GM21825 (cell line): ENCODE data around the gene FOXN4.
"Not testable (repeated sequence)": the region's sequence is repeated elsewhere in the genome, so short reads cannot be mapped to it uniquely, and the experiment has no call there.

Experiments used
- ATAC-seq: cut with Tn5 transposase; IDR thresholded peaks from one replicate; pipeline ENCODE4 v1.9.1; 2021; ENCODE audit warnings: mild to moderate bottlenecking, moderate library complexity; ENCODE audit not compliant: unreplicated experiment

FOXN4 gene

GRCh38 chr12:109308534-109309380 is at the start of gene FOXN4:
Gene FOXN4 (minus strand): TSS chr12:109309284. CDS start chr12:109308321, 963 bp downstream.
- no peak for ATAC-seq

DNA sequence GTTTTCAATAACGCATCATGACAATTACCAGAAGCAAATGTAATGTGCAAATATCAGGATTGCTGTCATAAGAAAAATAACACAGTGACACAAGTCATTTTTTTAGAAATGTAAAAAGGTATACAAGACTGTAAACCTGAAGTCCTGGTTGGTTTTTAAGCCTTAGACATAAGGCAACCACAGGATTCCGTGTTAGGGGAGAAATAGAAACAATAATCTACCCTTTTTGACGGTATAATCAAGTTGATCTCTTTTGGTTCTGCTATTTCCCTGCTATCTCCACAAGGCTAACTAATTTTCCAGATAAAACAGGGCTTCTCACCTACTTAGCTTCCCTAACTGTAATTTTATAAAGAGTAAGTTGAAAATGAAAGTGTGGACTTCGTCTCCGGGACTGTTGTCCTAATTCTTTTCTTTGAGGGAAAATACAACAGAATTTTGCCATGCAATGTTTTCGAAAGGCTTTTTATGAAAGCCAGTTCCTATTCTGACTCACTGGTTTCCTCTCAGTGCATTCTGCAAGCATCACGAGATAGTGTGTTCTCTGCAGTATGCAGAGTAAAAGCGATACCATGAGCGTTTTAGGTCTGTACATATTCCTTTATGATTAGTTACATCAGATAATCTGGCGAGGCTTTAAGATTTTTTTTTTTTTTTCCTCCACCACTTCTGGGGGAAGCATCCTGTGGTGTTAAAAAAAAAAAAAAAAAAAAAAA is 49.2 kb upstream of the FOXN4 start:
- ATAC-seq, result peak; percentile 79

DNA sequence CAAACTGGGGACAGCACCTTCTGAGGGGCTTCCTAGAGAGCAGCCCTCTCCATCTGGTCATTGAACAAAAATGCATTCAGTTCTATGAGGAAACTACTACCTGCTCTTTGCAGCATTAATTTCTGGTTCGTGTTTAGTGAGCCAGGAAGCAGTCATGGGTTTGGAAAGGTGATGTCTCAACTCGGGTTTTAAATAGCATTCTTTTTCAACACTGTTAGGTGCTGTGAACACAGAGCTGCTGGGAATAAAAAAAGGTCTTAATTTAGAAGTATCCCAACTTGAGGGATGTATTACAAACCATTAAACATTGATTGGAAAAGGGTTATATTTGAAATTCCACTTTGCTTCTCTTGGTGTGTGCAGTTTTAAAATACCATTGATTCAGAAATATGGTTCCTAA is 47.9 kb upstream of the FOXN4 start:
- ATAC-seq, result no peak

DNA sequence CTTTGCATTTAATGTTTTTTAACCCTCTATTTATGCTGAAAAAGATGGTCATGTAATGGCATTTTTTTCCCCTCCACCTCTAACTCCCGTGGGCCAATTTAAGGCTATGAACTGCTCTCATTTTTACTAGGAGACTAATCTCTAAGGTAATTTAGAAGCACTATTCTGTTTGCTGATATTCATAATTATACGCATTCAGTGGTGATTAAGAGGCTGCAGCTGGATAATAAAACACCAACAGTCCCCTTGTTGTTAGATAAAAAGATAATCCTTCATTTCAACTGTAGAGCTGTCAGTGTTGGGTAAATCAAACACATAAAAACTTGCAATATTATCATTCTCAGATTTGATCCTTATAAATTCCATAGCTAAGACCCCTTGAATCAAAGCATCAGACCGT is 47.5 kb upstream of the FOXN4 start:
- ATAC-seq, result no peak

- no peak for ATAC-seq
These were observed 43.1 kb upstream of the FOXN4 start for GRCh38 chr12:109352184-109352583.

- no peak for ATAC-seq
These were observed 38.5 kb upstream of the FOXN4 start, which contains the start of gene MYO1H for GRCh38 chr12:109347589-109347988. Gene MYO1H (plus strand): TSS chr12:109347900. CDS start chr12:109347961, 61 bp downstream.

GRCh38 chr12:109346920-109347319 is 37.8 kb upstream of the FOXN4 start:
- ATAC-seq, result no peak

DNA sequence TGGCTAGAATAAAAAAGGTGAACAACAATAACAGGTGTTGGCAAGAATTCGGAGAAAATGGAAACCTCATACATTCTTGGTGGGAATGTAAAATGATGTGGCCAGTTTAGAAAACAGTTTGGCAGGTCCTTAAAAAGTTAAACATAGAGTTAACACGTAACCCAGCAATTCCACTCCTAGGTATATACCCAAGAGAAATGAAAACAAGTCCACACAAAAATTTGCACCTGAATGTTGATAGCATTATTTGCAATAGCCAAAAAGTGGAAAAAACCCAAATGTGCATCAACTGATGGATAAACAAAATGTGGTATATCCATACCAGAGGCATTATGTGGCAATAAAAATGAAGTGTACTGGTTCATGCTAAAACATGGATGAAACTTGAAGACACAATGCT is 36.3 kb upstream of the FOXN4 start:
- no peak for ATAC-seq

- ATAC-seq, result no peak
These were observed 34.6 kb upstream of the FOXN4 start for GRCh38 chr12:109343677-109344076.

- no peak for ATAC-seq
These were observed 27.5 kb upstream of the FOXN4 start for GRCh38 chr12:109336593-109336992.

DNA sequence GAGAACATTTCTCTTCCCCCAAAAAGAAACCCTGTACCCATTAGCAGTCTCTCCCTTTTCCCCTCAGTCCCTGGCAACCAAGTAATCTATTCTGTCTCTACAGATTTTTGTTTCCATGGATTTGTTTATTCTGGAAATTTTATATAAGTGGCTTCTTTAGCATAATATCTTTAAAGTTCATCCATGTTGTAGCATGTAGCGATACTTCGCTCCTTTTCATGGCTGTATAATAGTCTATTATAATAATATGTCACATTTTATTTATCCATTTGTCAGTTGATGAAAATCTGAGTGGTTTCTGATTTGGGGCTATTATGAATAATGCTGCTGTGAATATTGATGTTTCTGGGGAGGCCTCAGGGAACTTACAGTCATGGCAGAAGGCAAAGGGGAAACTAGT is 25.8 kb upstream of the FOXN4 start:
- ATAC-seq, result no peak

DNA sequence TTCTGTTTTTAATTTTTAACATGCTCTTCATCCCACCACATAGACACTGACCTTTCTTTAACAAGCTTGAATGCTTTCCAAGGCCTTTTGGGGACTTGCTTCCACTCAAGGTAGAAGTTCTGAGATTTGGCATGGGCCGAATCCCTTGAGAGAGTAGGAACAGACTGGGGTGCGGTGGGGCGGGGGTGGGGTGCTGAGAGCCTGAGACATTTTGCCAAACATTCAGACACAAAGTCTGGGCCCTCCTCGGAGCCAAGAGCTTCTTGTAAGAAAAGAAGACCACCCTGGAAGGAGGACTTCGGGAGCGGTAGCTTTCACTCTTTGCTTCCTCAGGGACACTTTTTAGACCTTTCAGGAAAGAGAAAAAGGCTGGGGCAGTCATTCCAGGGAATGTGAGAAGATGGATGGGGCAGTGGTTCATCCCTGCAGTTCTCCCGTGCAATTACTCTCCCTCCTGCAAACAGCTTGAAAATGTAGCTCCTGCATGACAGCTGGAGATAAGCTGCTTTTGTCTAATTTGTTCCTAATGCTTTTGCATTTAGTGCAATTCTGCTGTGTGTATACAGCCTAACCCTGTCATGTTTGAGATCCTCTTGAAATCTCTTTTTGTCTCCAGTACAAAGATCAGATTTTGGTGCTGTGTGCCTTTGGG is 22.3 kb upstream of the FOXN4 start:
- ATAC-seq, result no peak

DNA sequence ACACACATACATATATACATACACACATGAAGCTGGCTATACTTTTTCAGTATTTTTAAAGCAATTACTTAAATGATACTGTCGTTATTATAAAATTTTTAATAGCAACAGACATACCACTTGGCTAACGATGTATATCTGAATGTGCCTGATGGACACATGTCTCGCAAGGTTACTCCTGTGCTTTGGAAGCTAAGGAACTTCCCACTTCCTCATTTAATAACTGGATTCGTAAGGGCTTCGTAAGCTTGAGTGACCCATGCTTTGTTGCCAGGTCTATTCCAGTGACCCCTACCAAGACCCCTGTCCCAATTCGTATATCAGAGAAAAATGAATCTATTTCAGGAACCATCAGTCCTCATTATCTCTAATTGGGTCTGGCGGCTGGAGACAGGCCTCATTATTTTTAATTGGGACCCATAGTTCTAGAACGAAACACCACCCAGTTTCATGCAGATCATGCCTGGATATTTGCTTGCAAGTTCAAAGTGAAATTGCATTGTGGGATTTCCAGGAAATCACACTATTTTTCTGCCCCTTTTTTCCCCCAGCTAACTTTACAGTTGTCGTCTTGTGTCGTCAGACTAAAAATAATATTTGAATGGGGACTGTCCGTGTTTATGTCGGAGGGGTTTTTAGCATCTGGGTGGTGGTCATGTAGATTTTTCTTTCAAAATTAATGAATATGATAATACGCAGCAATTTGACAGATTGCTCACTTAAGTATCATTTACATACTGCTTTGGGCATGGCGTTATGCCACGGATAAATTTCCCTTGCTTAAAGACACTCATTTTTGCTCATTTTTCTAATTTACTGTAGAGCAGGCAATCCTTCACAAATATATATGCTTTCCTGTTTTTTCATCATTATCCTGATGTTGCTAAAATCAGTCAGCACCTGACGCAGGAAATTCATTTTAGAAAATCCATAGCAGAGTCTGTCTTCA is 21.5 kb upstream of the FOXN4 start:
- ATAC-seq, result no peak

- no peak for ATAC-seq
These were observed 20.6 kb upstream of the FOXN4 start for GRCh38 chr12:109329686-109330085.

- ATAC-seq, result no peak
These were observed 19.9 kb upstream of the FOXN4 start for GRCh38 chr12:109329003-109329402.

- not testable (repeated sequence) for ATAC-seq
These were observed 12.2 kb upstream of the FOXN4 start for GRCh38 chr12:109321294-109321693.

DNA sequence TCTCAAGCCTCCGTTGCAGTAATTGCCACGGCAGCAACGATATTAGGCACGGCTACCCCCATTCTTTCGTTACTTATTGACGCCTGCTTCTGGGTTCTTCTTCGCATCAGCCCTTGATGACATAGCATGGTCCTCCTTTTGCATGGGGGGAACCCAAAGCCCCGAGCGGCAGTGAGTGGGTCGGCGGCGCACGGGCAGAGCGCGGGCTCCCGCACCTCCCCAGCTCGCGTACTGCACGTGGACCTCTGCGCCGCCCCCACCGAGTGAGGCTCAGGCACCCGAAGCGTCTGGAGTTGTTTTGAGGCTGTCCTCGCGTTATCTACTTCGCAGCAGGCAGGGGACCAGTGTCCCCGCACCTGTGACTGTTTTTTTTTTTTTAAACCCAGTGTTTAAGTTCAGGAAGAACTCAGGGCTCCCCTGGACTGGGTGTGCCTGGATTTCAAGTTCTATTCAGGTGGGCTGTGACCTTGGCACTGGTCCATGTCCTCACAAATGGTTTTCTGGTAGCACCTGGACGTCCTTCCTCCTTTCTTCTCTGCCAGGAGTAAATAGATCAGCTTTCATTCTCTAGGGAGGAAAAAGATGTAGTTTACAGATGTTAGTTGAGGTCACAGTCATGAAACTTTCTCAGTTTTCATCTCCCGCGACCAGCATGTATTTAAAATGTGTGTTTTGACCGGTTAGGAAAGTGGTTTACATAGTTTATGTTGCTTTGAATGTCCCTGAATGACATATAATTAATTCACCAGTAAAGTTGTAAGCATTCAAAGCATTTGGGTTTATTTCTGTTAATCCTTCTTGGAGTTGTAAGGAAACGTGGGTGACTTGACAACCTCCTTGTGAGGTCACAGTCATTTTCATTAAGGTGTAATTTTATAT is 1.4 kb upstream of the FOXN4 start:
- ATAC-seq, result no peak

GRCh38 chr12:109309381-109310246 is 530 bp upstream of the FOXN4 start:
- ATAC-seq, result no peak

- no peak for ATAC-seq
These were observed 2.0 kb downstream of the FOXN4 start for GRCh38 chr12:109307051-109307450.
